ENCODE measurements around the gene ADH7.
A peak's percentile ranks its signal among the peaks of the same experiment; 100 is the strongest.
"Not testable (repeated sequence)": the region's sequence is repeated elsewhere in the genome, so short reads cannot be mapped to it uniquely, and the experiment has no call there.

ADH7 gene

GRCh38 chr4:99435154-99435553, at the start of gene ADH7:
TSS of gene ADH7 (minus strand) at chr4:99435342. CDS start at chr4:99435233, 109 bp downstream.
- DNase-seq, result no peak

DNA sequence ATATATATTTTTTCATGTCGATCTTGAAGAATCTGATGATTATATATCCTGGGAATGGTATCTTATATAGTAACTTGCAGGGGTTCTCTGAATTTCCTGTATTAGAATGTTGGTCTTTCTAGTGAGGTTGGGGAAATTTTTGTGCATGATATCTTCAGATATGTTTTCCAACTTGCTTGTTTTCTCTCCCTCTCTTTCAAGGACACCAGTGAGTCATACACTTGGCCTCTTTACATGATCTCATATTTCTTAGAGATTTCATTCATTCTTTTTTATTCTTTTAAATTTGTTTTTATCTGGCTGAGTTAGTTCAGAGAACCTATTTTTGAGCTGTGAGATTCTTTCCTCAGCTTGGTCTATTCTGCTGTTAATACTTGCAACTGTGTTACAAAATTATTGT, 48.5 kb upstream of the ADH7 start:
- DNase-seq, result no peak

DNA sequence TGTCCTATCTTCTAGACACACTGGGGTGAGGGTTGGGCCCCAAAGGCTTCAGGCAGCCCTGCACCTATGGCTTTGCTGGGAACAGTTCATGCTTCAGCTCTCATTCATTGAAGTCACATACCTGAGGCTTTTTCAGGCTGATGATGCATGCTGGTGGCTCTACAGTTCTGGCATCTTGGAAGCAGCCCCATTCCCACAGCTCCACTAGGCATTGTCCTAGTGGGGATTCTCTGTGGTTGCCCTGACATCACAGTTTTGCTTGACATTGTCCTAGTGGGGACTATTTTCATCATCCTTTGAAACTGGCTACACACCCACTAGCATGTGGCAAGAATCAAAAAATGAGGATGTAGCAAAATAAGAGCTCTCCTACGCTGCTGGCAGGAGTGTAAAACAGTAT, 38.0 kb upstream of the ADH7 start:
- no peak for DNase-seq

- DNase-seq, result no peak
Observed at GRCh38 chr4:99471896-99472295, 36.8 kb upstream of the ADH7 start.

- no peak for DNase-seq
Observed at GRCh38 chr4:99471349-99471748, 36.2 kb upstream of the ADH7 start.

- no peak for DNase-seq
Observed at GRCh38 chr4:99468889-99469288, 33.7 kb upstream of the ADH7 start.

GRCh38 chr4:99467887-99468286, 32.7 kb upstream of the ADH7 start:
- no peak for DNase-seq

GRCh38 chr4:99463566-99463965, 28.4 kb upstream of the ADH7 start:
- no peak for DNase-seq

DNA sequence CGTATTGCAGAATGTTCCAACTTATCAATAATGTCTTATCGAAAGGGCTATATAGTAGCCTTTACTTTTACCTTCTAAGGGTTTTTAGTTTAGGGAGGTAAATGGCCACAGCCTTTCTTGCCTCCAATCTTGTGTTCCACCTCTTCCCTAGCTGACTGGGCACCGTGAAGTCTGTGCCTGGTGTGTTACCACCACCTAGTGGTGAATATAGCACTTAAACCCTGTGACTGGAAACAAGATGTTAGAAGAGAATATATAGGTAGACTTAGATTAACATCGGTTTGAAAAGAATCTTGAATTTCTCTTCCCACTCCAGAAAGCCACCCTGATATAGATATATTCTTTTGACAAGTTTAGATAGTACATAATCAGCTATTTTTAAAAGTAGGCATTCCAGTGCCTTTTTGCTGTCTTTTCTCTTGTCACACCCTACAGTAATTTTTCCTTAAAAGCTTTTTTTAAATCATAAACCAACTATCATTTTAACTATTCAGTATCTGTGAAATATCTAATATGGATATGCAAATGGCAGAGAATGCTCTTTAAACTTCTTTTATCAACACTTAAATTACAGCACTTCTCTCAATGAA, 27.8 kb upstream of the ADH7 start:
- peak; percentile 61 for DNase-seq

- DNase-seq, result no peak
Observed at GRCh38 chr4:99461623-99462401, 26.7 kb upstream of the ADH7 start.

GRCh38 chr4:99459546-99460042, 24.5 kb upstream of the ADH7 start:
- DNase-seq, result no peak

GRCh38 chr4:99458911-99459447, 23.8 kb upstream of the ADH7 start:
- DNase-seq, result no peak

DNA sequence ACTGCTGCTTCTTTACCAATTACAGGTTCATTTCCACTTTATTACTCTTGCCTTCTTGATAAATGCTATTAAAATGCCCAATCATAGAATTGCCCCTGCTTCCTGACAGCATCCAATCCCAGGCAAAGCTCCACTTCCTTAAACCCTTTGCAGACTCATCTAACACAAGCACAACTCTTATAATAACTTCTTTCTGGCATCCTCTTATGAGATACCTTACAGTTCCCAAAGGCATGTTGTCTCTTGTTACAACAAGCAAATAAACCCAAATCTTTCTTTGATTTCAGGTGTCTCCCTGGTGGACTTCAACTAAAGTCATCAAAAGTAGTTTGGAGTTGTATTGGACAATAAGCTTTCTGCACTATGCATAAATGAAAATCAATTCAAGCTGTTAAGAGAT, 22.5 kb upstream of the ADH7 start:
- DNase-seq, result no peak

- DNase-seq, result no peak
Observed at GRCh38 chr4:99457270-99457669, 22.1 kb upstream of the ADH7 start.

- DNase-seq, result no peak
Observed at GRCh38 chr4:99447513-99447912, 12.4 kb upstream of the ADH7 start.

DNA sequence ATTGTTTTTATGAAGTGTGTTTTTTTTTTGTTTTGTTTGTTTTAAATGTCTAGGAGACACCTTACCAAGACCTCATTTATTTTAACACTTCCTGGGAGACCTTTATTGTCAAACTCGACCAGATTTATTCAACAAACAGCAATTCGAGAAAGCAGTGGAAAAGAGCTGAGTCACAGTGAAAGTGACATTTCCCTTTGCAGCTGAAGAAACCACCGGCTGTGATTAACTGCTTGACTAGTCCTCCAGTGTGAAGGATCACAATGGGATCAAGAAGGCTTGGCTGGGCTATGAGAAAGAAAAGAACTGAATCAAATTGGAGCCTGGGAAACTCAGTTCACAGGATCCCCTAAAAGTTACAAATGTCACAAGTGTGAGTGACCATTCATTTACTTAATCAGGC, 11.9 kb upstream of the ADH7 start:
- peak; percentile 55 for DNase-seq

DNA sequence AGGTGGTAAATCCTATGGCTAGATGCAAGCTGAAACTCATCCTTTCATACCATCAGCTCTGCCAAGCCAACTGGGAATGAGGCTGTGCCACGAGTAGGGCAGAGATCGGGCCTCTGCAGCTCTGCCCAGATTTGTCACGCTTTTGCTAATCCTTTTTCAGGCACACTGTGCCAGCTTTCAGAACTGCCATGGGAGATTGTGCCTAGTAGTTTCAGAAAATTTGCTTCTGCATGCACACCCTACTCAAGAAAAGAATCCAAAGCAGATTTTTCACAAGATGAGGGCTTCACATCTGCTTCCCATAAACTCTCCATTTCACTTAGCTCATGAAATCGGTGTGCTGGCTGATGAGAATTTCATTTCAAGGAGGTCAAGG, 3.3 kb upstream of the ADH7 start:
- DNase-seq, result no peak

GRCh38 chr4:99437723-99438404, 2.7 kb upstream of the ADH7 start:
- DNase-seq, result no peak

GRCh38 chr4:99436976-99437722, 2.0 kb upstream of the ADH7 start:
- DNase-seq, result no peak

GRCh38 chr4:99436462-99436861, 1.3 kb upstream of the ADH7 start:
- no peak for DNase-seq

DNA sequence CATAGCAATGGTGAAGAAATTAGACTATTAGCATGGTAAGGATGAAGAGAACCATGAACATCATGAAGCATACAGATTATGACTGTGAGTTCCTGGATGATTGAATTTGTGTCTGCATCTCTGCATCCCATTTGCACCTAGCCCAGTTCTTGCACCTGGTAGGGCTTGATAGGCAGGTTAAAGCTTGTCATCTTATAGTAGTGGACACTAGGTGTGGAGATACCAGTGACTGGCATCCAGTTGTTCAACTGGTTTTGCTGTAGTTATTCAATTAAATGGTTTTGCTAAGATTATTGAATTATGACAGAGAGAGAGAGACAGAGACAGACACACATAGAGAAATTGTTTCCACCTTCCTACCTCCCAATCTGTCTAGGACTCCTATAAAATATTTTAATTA, 5.0 kb downstream of the ADH7 start:
- DNase-seq, result no peak

- no peak for DNase-seq
Observed at GRCh38 chr4:99417125-99417524, 18.0 kb downstream of the ADH7 start.

GRCh38 chr4:99415762-99416161, 19.4 kb downstream of the ADH7 start:
- DNase-seq, result not testable (repeated sequence)
